Hematopoietic multipotent progenitor cell treated with erythropoietin and hydrocortisone succinate and interleukin-3 and kit ligand, for 8 days (in vitro differentiated cells): ENCODE measurements around the gene CFAP70.
"Not testable (repeated sequence)": the region's sequence is repeated elsewhere in the genome, so short reads cannot be mapped to it uniquely, and the experiment has no call there.

Source experiments
- DNase-seq: peaks from one replicate; pipeline ENCODE4 v3.0.0-alpha.2; 2015

CFAP70 gene

DNA sequence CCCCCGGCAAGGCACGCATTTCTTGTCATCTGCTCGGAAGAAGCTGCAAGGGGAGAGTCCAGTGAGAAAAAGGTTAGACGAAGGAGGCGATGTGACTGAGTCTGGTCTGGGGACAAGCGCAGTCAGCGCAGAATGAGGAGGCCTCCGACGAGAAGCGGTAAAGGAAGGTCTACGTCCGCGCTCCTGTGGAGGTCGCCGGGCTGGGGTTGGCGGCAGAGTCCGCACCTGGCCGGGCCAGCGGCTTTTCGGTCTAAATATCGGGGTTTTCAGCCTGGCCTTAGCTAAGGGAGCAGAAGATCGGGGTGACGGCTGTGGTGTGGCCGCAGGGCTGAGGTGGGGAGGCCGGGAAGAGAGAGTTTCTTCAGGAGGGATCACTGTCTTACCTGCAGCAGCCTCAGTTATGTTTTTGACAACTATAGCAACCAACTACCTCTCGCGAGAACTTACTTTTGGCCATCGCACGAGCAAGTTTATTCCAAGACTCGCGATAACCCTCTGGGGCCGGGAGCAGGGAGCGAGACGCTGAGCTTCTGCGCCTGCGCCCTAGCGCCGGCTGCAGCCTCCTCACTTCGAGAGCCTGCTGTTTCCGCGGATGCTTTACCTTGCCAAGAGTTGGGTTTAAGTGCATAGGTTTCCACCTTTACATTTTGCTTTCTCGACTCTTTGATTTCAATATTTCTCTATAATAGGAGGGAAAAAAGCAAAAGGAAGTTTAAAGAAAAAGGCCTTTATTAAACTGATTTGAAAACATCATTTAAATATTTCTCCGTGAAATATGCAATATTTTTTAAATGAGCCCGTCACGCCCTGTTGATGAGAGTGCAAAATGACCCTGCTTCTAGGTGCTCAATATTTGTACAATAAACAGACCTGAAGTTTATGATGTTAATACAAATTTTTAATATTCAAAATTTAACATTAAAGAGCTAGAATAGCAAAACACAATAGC is at the start of gene CFAP70:
Gene CFAP70, minus strand, starts transcription at position 534 of the 949 bp plus-strand sequence. CDS start 4,068 bp downstream, outside the sequence.
- DNase-seq: peak; percentile 97

DNA sequence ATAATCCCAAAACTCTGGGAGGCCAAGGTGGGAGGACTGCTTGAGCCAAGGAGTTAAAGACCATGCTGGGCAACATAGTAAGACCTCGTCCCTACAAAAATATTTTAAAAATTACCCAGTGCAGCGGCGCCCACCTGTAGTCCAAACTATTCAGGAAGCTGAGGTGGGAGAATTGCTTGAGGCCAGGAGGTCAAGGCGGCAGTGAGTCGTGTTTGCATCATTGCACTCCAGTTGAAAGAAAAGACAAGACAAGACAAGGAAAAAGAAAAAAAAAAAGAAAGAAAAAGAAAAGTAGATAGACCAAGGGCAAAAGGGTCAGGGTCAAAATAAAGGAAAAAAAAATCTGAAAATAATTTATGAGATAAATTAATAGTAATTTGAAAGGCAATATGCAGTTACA is 49.4 kb upstream of the CFAP70 start:
- no peak for DNase-seq

DNA sequence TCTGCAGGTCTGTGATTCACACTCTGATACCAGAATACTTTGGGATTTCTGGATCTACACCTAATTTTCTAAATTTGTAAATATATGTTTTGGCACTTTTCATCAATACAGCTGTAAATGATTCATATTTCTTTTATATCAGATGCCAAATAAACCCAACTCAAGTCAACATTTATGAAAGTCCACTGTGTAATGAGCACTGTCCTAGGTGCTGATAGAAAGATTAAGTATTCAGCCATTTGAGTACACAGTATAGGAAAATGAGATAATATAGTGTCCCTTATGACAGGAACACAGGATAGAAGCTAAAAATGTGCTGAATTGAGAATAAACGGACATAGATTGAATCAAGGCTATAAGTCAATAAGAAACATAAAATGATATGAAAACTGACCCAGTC is 48.8 kb upstream of the CFAP70 start:
- DNase-seq: peak; percentile 36

DNA sequence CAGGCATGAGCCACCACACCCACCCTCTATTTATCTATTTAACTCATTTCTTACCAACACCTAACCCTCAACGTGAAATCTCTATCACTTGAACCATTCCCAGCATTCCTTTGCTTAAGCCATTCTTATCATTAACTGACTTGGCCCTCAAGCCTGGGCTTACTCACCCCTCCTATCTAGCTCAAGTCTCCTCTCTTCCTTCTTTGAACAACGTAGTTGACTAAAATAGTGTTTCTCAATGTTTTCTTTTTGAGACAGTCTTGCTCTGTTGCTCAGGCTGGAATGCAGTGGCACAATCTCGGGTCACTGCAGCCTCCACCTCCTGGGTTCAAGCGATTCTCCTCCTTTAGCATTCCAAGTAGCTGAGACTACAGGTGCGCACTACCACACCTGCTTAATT is 48.2 kb upstream of the CFAP70 start:
- peak; percentile 52 for DNase-seq

DNA sequence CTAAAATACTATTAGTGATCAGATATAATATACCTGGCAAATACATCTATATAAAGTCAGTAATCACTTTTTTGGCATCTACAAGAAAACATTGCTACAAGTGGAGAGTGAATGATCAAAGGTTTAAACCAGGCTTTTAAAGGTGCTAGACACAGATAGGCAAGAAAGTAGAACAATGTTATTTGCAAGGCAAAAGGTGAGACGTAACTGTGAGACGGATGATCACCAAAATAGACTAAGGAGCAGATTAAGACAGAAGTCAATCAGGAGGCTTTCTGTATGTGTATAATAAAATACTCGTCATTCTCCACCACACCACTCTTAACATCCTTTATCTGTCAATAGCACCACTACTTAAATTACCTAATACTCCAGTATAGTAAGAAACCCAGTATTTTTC is 46.9 kb upstream of the CFAP70 start:
- DNase-seq: no peak

DNA sequence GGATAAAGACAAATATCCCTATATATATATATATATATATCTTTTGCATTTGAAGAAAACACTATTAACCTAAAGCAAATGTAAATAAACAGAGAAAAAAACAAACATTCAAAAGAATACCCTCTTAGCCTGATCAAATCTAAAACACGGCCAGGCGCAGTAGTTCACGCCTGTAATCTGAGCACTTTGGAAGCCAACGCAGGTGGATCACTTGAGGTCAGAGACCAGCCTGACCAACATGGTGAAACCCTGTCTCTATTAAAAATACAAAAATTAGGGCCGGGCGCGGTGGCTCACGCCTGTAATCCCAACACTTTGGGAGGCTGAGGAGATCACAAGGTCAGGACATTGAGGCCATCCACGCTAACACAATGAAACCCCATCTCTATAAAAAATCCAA is 46.0 kb upstream of the CFAP70 start:
- DNase-seq: no peak

DNA sequence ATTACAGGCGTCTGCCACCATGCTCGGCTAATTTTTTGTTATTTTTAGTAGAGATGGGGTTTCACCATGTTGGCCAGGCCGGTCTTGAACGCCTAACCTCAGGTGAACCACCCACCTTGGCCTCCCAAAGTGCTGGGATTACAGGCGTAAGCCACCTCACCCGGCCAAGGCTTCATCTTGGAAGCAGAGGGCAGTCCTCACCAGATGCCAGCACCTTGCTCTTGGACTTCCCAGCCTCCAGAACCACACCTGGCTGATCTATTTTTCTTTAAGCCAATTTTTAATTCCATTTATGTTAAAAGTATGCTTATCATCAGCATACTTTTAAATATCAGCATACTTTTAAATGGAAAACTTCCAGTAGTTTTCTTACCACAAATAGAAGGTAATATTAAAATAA is 43.0 kb upstream of the CFAP70 start:
- no peak for DNase-seq

DNA sequence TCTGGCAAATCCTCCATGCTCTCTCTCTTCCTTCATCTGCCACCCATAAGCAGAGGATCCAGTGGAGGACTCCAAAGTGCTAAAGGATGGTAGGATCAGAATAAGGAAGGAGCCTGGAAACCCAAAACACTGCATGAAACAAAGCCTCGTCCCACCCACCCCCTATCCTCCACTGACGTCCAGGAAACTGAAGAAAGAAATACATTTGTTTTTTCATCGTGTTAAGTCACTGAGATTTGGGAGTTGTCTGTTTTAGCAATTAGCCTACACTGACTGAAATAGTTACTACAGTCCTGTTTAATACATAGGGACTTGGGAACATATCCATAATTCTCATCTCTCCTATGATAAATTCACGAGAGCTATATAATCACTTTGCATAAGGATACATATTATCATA is 40.4 kb upstream of the CFAP70 start:
- DNase-seq: no peak

DNA sequence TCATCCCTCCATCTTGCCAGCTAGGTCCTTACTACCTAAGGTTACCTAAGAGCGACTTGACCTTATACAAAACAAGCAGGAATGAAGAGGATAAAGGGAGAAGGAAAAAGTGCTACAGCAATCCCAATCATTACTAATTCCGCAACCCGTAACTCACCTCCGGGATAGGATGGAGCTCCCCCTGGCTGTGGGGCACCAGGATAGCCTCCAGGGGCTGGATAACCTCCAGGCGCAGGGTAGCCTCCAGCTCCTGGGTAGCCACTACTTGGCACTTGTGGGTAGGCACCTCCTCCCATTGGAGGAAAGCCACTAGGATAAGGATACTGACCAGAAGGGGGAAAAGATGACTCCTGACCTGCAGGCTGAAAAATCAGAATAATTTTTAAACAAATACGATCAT is 39.4 kb upstream of the CFAP70 start:
- no peak for DNase-seq

DNA sequence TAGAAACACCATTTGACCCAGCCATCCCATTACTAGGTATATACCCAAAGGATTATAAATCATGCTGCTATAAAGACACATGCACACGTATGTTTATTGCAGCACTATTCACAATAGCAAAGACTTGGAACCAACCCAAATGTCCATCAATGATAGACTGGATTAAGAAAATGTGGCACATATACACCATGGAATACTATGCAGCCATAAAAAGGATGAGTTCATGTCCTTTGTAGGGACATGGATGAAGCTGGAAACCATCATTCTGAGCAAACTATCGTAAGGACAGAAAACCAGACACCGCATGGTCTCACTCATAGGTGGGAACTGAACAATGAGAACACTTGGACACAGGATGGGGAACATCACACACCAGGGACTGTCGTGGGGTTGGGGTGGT is 35.7 kb upstream of the CFAP70 start:
- not testable (repeated sequence) for DNase-seq

DNA sequence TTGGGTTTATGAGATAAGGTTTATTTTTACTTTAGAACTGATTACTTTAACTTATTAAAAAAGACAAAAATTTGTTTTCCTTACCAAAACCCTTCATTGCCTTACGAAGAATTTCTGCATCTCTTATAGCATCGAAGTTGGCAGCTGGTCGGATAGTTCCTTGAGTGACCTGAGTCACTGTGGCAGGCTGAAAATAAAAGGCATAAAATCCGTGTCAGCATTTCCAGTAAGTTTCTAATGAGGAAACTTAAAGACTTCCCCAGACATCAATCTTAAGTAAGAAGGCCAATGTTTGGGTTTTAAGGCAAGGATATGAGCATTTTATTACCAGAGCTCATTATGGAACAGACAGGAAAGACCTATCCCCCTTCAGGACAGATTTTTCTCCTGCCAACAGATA is 29.6 kb upstream of the CFAP70 start:
- no peak for DNase-seq

DNA sequence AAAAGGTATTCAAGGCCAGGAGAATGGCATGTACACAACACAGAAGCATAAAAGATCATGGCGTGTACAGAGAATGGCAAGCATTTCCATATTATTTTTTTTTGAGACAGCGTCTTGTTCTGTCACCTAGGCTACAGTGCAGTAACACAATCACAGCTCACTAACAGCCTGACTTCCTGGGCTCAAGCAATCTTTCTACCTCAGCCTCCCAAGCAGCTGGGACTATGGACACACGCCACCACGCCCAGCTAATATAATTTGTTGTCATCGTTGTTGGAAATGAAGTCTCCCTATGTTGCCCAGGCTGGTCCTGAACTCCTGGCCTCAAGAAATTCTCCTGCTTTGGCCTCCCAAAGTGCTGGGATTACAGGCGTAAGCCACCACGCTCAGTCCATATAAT is 27.9 kb upstream of the CFAP70 start:
- DNase-seq: no peak

DNA sequence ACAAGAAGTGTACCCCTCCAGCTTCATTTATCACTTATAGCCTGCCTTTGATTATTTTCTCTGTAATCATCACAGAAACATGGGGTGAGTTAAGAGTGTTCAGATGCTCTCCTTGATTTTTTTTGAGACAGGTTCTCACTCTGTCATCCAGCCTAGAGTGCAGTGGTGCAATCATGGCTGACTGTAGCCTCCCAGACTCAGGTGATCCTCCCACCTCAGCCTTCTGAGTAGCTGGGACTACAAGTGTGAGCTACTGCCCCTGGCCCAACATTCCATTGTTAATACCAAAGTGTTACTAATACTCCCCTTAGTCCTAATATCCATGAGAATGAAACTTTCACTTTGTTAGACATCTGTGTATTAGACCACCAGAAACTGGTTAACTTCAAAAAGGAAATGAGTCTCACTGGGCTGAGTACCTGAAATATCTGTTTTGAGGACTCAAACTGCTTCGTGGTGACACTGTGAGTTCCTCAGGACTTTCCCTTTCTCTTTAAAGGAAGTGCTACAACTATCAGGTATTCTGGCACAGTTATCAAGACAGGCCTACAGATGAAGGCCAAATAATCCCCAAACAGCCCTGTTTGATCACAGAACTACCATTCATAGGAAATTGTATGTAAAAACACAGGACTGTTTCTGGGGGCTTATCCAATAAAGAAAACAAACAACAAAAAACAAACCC is 20.5 kb upstream of the CFAP70 start:
- DNase-seq: no peak

DNA sequence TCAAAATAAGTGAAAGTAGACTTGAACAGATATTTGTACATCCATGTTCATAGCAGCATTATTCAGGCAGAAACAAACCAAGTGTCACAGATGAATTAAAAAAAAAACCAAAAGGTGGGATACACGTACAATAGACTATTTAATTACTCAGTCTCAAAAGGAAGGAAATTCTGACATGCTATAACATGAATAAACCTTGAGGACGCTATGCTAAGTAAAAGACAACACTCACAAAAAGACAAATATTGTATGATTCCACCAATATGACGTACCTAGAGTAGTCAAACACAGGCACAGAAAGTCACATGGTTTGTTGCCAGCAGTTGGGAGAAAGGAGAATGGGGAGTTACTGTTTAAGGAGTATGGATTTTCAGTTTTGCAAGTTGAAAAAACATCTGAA is 18.0 kb upstream of the CFAP70 start:
- no peak for DNase-seq

DNA sequence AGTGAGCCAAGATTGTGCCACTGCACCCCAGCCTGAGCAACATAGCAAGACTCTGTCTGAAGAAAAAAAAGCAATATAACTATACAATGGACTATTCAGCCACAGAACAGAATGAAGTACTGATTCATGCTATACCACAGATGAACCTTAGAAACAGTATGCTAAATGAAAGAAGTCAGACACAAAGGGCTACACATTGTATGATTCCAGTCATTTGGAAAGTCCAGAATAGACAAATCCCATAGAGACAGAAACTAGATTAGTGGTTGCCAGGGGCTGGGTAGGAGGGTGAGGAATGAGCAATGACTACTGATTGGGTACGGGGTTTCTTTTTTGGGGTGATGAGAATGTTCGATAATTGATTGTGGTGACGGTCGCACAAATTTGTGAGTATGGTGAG is 9.6 kb upstream of the CFAP70 start:
- no peak for DNase-seq

DNA sequence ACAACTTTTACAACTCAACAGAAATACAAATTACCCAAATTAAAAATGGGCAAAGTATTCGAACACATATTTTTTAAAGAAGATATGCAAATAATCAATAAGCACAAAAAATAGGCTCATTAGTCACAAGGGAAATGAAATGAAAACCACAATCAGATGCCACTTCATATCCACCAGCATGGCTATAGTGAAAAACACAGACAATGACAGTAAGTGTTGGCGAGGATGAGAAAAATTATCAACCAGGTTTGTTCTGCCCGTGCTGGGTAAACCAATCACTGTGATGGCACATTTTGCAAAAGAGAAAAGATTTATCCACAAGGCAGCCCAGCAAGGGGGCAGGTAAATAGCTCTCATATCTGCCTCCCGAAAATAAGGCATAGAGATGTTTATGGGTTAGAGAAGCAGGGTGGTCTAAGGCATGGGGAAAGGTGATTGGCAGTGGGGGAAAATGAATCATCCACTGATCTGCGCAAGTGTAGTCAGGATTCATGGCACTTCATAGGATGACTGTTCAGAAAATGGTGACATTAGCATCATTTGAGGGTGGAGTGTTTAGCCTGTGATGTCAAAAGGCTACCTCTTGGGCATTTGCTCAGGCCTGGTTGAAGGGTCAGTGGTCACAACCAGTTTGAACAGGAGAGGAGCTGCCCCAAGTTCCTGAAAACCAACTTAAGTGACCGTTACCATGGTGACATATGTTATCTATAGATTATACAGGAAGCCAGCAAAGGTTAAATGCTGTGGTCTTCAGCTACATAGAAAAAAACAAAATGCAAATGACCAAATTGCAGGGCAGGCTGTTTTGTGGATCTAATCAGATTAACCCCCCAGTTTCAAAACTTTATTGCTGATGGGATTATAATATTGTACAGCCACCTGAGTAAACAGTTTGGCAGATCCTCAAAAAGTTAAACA is 8.0 kb upstream of the CFAP70 start:
- peak; percentile 24 for DNase-seq

DNA sequence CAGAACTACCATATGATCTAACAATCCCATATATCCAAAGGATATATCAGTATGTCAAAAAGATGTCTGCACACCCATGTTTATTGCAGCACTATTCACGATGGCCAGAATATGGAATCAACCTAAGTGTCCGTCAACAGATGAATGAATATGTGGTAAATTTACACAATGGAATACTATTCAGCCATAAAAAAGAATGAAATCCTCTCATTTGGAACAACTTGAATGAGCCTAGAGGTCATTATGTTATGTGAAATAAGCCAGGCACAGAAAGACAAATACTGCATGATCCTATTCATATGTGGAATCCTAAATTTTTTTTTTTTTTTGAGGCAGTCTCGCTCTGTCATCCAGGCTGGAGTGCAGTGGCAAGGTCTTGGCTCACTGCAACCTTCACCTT is 6.3 kb upstream of the CFAP70 start:
- DNase-seq: no peak

DNA sequence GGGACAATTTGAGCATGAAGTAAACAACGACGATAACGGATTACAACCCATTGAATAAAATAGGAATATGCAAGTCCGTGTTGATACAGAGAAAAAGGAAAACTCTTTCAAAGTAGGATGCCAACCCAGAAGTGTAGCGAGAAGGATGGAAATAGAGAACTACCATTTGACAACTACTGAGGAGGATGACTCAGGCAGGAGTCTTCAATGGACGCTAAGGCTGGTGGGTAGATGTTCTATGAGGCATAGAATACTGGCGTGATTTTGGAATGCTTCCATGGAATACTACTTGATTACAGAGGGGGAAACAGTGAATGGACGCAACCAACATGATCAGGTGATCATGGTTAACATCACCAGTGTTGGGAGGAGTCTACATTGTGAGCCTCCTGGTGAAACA is 828 bp upstream of the CFAP70 start:
- DNase-seq: no peak

DNA sequence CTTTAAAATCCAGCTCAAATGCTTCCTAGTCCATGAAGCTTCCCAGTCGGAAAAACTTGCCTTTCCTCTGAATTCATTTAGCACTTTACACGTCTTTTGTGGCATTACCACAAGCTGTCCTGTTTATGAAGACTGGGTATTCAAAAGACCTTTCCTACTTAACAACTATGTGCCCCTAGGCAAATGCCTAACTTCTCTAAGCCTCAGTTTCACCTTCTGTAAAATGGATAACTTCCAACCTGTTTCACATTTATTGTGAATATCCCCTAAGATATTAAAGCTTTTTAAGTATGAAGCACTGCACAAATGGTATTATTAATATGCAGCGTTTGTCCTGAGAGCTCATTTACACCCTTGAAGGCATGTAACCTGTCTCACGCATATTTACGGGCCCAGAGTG is 843 bp downstream of the CFAP70 start:
- no peak for DNase-seq

DNA sequence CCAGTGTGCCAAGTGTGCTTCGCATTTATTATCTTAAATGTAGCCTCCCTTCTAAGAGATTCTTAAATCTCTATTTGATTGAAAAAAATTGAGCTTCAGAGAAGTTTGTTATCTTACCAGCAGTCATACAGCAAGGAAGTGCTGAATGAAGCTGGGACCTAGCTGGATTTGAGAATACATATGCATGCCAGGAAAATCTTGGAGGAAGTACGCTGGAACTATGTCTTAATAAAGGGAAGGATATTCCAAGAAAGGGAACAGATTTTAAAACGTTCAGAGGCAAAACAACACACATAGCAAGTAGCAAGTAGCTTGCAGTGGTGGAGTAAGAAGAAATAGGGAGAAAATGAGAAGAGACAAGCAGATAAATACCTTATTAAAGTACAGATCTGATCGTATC is 1.5 kb downstream of the CFAP70 start:
- no peak for DNase-seq

DNA sequence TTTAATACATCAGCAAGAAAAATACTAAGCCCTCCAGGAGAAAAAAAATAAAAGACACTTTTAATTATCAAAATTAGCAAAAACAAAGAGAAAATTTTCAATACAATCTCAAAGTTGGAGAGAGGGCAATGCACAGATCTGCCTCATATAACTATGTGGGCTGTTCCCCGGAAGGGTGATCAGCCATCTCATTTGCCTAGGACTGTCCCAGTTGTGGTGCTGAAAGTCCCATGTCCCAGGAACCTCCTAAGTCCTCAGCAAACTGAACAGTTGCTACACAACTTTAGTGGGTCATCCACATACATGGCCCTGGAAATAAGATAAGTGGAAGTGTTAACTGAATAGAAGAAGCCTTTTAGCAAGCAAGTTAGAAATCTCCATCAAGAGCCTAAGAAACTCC is 14.4 kb downstream of the CFAP70 start:
- no peak for DNase-seq

DNA sequence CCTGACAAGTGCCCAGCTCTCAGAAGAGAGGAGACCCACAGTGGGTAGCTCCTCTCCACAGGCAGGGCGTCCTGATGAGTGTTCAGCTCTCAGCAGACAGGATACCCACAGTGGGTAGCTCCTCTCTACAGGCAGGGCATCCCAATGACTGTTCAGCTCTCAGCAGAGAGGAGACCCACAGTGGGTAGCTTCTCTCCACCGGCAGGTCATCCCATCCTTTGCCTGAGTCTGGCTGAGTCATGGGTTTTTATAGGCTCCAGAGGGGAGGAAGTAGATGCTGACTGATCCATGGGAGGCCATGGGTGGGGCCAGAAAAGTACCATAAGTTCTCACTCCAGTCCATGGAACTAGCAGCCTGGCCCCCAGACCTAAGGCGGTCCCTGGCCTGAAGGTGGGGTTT is 18.5 kb downstream of the CFAP70 start:
- no peak for DNase-seq

DNA sequence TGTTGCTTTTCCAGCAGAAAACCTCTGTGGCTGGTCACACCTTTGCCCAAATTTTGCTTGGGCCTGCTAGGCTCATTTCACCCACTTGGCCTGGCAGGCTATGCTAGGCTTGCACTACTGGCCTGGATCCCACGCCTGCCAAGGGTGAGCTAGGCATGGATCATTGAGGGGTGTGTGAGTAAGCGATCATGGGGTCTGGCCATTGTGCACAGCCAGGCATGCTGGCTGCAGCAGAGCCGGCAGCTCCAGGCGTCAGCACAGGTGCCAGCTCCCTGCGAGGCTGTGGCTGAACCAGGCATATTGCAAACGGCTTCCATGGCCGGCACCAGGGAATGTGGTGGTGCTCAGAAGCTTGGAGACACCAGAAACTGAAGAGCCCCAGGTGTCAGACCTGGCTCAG is 19.2 kb downstream of the CFAP70 start:
- no peak for DNase-seq
